ENCODE data around the gene SHANK2. TPM values are rescaled to one million over a fixed set of nuclear protein-coding genes. Genes with fewer than 3 reads are reported as not detected.

Gene SHANK2
- total RNA-seq, 1 donor from 2014 or later = 33.8 TPM

- no peak for ATAC-seq
These were observed 28.4 kb downstream of the SHANK2 start for GRCh38 chr11:71223671-71224660.

DNA sequence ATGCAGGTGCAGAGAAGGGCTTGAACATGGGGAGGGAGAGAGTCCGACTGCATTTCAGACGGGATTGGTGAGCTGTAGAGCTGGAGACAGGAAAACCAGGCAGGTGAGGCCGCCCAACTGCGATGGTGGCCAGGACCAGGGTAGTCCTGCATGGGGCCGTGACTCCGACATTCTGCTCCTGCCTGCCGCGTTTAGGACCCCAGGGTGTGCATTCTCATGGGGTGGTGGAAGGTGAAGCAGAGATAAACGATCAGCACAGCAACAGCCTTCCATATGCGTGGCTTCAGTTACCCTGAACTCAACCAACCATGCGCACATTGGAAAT, 29.3 kb downstream of the SHANK2 start:
- DNase-seq (ENCODE audit: low spot score) (peak; percentile 16), ATAC-seq (no peak)

More at GRCh38 chr11:71223671-71224660, 28.4 kb downstream of the SHANK2 start:
- peak; percentile 30 for DNase-seq (ENCODE audit: low spot score)

GRCh38 chr11:71222318-71223080, 29.9 kb downstream of the SHANK2 start:
- ATAC-seq (no peak), DNase-seq (ENCODE audit: low spot score) (peak; percentile 33)

- ATAC-seq = no peak
- peak; percentile 33 for DNase-seq (ENCODE audit: low spot score)
These were observed 30.6 kb downstream of the SHANK2 start for GRCh38 chr11:71221821-71222220.

DNA sequence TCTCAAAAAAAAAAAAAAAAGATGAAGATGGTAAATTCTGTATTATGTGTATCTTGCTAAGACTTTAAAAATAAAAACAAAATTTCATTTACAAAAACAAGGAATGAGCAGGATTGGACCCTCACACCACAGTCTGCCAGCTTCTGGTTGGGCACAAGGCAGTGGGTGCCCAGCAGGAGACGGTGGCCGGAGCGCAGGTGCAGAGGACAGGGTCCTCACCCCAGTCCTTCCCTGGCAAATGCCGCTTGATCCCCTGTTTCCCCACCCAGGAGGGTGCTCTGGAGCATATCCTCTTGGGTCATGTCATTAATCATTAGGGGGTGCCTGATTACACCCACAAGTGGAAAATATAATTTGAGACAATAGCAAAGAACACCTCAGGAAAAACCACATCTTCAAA, 31.2 kb downstream of the SHANK2 start:
- no peak for ATAC-seq
- peak; percentile 6 for DNase-seq (ENCODE audit: low spot score)

DNA sequence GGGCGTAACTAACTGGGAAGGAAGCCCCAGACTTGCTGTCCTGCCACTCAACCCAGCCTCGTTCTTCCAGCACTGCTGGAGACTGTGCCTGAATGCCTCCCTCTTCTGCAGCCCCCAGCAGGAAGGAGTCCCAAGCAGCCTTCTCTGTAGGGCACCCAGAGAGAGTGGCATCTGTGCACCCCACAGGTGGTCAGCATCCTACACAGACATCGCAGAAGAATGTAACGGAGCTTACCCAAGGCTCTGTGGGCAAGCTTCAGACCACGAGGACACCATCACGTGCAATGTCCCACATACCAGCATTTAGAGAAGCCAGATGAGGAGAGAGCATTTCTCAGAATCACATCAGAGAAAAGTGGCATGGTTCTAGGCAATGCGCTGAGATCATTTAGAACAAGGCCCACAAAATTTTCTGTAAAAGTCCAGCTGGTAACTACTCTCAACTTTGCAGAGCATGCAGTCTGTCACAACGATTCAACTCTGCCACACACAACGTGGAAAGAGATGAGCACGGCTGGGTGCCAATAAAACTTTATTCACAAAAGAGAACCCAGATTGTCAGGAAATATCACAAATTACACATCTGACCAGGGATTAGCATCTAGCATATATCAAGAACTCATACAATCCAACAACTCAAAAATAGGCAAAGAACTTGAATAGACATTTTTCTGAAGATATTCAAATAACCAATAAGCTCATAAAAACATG, 33.4 kb downstream of the SHANK2 start:
- DNase-seq (ENCODE audit: low spot score) = no peak
- no peak for ATAC-seq

GRCh38 chr11:71215425-71215965, 36.9 kb downstream of the SHANK2 start:
- ATAC-seq (no peak), DNase-seq (ENCODE audit: low spot score) (no peak)

- DNase-seq (ENCODE audit: low spot score) (no peak), ATAC-seq (no peak)
These were observed 37.6 kb downstream of the SHANK2 start for GRCh38 chr11:71214553-71215424.

DNA sequence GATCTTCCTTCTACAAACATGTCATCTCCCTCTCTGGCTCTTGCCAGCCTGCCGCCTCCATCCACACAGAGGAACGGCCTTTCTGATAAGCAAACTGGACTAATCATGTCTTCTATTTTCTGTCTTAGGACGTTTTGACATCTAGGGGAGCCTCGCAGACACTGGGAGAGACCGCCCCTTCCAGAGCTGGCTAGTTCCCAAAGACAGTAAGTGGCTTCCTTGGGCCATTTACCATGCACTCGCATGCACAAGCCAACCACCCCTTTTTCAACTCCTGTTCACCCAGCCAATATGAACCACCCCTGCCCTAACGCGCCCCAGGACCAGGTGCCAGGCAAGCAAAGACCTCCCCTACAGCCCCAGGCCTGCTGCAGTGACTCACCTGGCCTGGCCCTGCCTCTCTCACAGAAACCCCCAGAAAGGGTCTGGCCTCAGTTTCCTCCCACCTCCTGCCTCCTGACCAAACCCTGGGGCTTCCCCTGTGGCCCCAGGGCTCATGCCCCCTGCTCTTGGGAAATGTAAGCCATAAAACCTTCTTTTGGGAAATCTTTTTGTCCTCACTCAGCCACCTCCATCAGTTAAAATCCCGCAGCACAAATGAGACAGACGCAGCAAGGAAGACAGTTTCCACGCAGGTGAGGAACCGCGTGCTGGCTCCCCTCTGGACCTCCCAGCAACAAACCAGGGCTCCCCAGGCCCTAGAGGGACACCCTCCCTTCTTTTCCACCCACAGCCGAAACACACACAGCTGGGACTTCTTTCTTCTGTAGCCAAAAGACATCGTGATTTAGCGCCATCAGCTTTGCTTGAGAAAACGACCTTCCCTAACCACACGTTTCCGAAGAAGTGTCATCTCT, 38.5 kb downstream of the SHANK2 start:
- DNase-seq (ENCODE audit: low spot score) (no peak), ATAC-seq (peak; percentile 49)

GRCh38 chr11:71212871-71213559, 39.4 kb downstream of the SHANK2 start:
- DNase-seq (ENCODE audit: low spot score) (peak; percentile 75), ATAC-seq (peak; percentile 87)

DNA sequence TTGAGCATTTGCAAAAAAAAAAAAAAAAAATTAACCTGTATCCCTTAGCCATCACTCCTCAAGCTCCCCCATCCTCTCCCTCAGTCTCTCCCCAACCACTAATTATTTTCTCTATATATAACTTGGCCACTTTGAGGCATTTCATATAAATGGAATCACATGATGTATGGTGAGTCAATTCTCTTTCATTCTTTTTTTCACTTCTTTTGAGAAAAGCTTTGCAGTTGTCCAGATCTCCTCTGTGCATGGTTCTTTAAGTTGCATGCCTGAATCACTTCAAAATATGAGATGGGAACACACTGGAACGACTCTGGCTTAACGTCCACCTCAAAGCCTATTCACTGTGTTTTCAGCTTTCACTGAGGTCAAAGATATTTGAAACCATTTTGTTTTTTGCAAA, 40.7 kb downstream of the SHANK2 start:
- ATAC-seq (no peak), DNase-seq (ENCODE audit: low spot score) (no peak)

GRCh38 chr11:71210861-71211260, 41.5 kb downstream of the SHANK2 start:
- DNase-seq (ENCODE audit: low spot score) (peak; percentile 64), ATAC-seq (no peak)

DNA sequence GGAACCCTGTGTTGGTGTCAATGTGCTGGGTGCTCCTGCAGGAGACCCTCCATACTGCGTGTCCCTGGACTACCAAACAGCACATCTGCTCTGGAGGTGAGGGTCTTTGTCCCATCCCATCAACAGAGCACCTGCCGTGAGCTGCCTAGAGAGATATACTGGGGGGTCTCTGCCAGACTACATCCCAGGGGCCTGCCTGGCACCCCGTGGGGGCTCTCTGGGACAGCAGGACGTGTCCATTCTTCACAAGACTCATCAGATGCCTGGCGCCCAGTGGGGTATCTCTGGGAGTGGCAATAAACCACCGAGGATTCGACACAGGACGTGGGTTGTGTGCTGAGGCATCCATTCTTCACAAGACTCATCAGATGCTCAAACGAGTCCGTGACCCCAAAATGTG, 42.7 kb downstream of the SHANK2 start:
- no peak for ATAC-seq
- no peak for DNase-seq (ENCODE audit: low spot score)

DNA sequence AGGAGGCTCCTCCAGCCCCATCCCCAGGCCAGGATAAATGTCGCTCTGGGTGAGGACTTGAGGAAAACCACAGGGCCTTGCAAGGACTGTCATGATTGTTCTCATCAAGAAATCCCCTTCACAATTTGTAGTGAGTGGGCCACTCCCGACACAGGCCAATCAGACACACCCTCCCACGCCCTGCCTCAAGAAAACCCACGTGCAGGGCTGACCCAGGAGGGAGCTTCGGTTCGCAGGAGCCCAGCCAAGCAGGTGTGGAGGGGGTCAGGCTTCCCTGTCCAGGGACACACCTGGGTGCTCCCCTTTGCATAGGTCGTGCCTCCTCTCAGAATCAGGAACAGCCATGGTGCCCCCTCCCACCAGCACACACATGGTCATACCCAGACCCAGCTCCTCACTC, 43.2 kb downstream of the SHANK2 start:
- ATAC-seq = no peak
- no peak for DNase-seq (ENCODE audit: low spot score)

GRCh38 chr11:71208011-71208774, 44.2 kb downstream of the SHANK2 start:
- DNase-seq (ENCODE audit: low spot score) (no peak), ATAC-seq (no peak)

GRCh38 chr11:71207563-71207962, 44.8 kb downstream of the SHANK2 start:
- ATAC-seq (peak; percentile 86), DNase-seq (ENCODE audit: low spot score) (peak; percentile 91)

- DNase-seq (ENCODE audit: low spot score) (no peak), ATAC-seq (peak; percentile 6)
These were observed 46.2 kb downstream of the SHANK2 start for GRCh38 chr11:71206186-71206585.
